ENCODE measurements around the gene JAML.

JAML gene

GRCh38 chr11:118239509-118240205 lies 14.8 kb upstream of the JAML start:
- DNase-seq = no peak

GRCh38 chr11:118238929-118239328 lies 14.1 kb upstream of the JAML start:
- DNase-seq = no peak

GRCh38 chr11:118238421-118238820 lies 13.6 kb upstream of the JAML start:
- DNase-seq = no peak

- no peak for DNase-seq
These were observed 11.4 kb upstream of the JAML start for GRCh38 chr11:118236170-118236569.

GRCh38 chr11:118234833-118235232 lies 10.0 kb upstream of the JAML start:
- no peak for DNase-seq

- DNase-seq = no peak
These were observed 9.0 kb upstream of the JAML start for GRCh38 chr11:118233850-118234249.

GRCh38 chr11:118233377-118233776 lies 8.6 kb upstream of the JAML start:
- DNase-seq = no peak

- peak; percentile 61 to 69 for DNase-seq
These were observed 7.8 kb upstream of the JAML start for GRCh38 chr11:118232659-118233058.

- DNase-seq = peak in 1 of 2 experiments; percentile 12
These were observed 6.7 kb upstream of the JAML start for GRCh38 chr11:118231461-118231860.

- peak; percentile 32 to 39 for DNase-seq
These were observed 5.3 kb upstream of the JAML start for GRCh38 chr11:118230088-118230487.

- DNase-seq = no peak
These were observed 4.5 kb upstream of the JAML start for GRCh38 chr11:118229274-118229847.

- peak; percentile 29 to 39 for DNase-seq
These were observed 3.3 kb upstream of the JAML start for GRCh38 chr11:118227865-118228785.

- peak; percentile 17 to 18 for DNase-seq
These were observed 2.0 kb upstream of the JAML start for GRCh38 chr11:118226781-118227180.

GRCh38 chr11:118226296-118226695 lies 1.5 kb upstream of the JAML start:
- DNase-seq = peak; percentile 30 to 41

- DNase-seq = peak; percentile 63
These were observed 819 bp downstream of the JAML start for GRCh38 chr11:118223992-118224391.

- DNase-seq = peak in 1 of 2 experiments; percentile 4
These were observed 1.2 kb downstream of the JAML start for GRCh38 chr11:118223570-118223969.

GRCh38 chr11:118222437-118222836 lies 2.4 kb downstream of the JAML start:
- DNase-seq = no peak

- DNase-seq = peak; percentile 48 to 52
These were observed 3.4 kb downstream of the JAML start for GRCh38 chr11:118221419-118221818.

- peak in 1 of 2 experiments; percentile 51 for DNase-seq
These were observed 5.1 kb downstream of the JAML start for GRCh38 chr11:118219732-118220131.

- no peak for DNase-seq
These were observed 5.6 kb downstream of the JAML start for GRCh38 chr11:118219244-118219643.

- DNase-seq = peak; percentile 59 to 65
These were observed 7.2 kb downstream of the JAML start for GRCh38 chr11:118217575-118217974.

- peak; percentile 81 to 82 for DNase-seq
These were observed 8.0 kb downstream of the JAML start for GRCh38 chr11:118216621-118217481.

- DNase-seq = no peak
These were observed 9.0 kb downstream of the JAML start for GRCh38 chr11:118215765-118216164.

All from activated T-cell treated with anti-CD3 and anti-CD28 coated beads, Interleukin-2, amount 50 U/mL, for 48 hours (primary cell).